ENCODE measurements around the gene STK38L. TPM values are rescaled to one million over a fixed set of nuclear protein-coding genes. Genes with fewer than 3 reads are reported as not detected.

The STK38L gene
- total and polyA plus RNA-seq, 9 of the 15 experiments (the other 6 are each of a cell fraction or from before 2014, with no cell fraction given) = 2.6 to 10.7 (median 6.9) TPM

DNA sequence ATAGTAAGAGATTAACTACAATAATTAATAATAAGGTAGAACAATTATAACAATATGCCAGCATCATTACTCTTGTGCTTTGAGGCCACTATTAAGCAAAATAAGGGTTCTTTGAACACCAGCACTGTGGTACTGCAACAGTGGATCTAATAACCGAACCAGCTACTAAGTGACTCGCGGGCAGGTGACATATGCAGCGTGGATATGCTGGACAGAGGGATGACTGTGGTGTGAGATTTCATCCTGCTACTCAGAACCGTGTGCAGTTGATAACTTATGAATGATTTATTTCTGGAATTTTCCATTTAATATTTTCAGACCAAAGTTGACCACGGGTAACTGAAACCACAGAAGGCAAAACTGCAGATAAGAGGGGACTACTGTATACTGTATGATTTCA, 123.0 kb downstream of the STK38L start:
- in situ Hi-C loops (cut with MboI) (no loop called here), intact Hi-C loops (cut with micrococcal nuclease) (no loop called here)
- H3K9ac ChIP-seq (ENCODE audit: insufficient read depth in 1 of 2, low read depth in 2 of 2, low read length in 2 of 2) = no peak overlapping the region
- DNase-seq (ENCODE audit: extremely low read depth in 1 of 4, low spot score in 3 of 4) (no peak), FAIRE-seq (no peak), ATAC-seq (no peak)
- H3K4me3 ChIP-seq = no peak overlapping the region
- no peaks in the 10 kb centered on the region for H4K20me1 ChIP-seq (replicated peaks; ENCODE audit: control insufficient read depth, insufficient read depth, low read length)
- no peaks in the 10 kb centered on the region for H3K79me2 ChIP-seq (ENCODE audit: control insufficient read depth, insufficient read depth, low read length)
- no TSS peak for BruUV-seq (replicated peaks)
- H3K27ac ChIP-seq (ENCODE audit: extremely low read depth, low read depth, low read length) = no peak overlapping the region
- H3K9me1 ChIP-seq (ENCODE audit: control insufficient read depth, insufficient read depth, low read length) = no peaks in the 10 kb centered on the region
- TF ChIP-seq GTF2A2 (tag; IDR thresholded peaks at IDR 0.05) (no peak), PCBP1 (IDR thresholded peaks at IDR 0.05; ENCODE audit: low read depth, low read length, poor library complexity, severe bottlenecking) (no peak), IFI16 (CRISPR knock-in tag; IDR thresholded peaks at IDR 0.05) (no peak), CEBPZ (IDR thresholded peaks at IDR 0.05; ENCODE audit: borderline replicate concordance, low read depth, low read length) (no peak), HNRNPL (IDR thresholded peaks at IDR 0.05; ENCODE audit: low read depth, low read length) (no peak), ZNF717 (CRISPR knock-in tag; IDR thresholded peaks at IDR 0.05) (no peak), ZKSCAN3 (CRISPR knock-in tag; IDR thresholded peaks at IDR 0.05) (no peak)
- ChIA-PET CTCF (ENCODE audit: low intra/inter-chr PET ratio) (no interaction called here), POLR2A (interaction anchor here (0.7 to 1.1 kb wide), 2 partner anchors 18 to 604 kb away, joined by 3 read pairs; no protein-coding TSS in a partner anchor)
- no peaks in the 10 kb centered on the region for H3K9me3 ChIP-seq (replicated peaks; ENCODE audit: control insufficient read depth, insufficient read depth, low read depth, low read length)
- H3K36me3 ChIP-seq (ENCODE audit: control insufficient read depth, insufficient read depth, low read length) = no peaks in the 10 kb centered on the region
- WGBS (ENCODE audit: insufficient coverage, low coverage, missing lambda C conversion rate) = 0% methylated on average over 6 of the region's 6 CpGs
- no peak overlapping the region for H2AFZ ChIP-seq (ENCODE audit: low read depth, low read length)
- H3K4me1 ChIP-seq (replicated peaks in 1 of 2; ENCODE audit: control insufficient read depth in 2 of 2, insufficient read depth in 2 of 2, low read length in 2 of 2) = no peaks in the 10 kb centered on the region
- no peak overlapping the region for H3K4me2 ChIP-seq (ENCODE audit: insufficient read depth, low read length)
- no peaks in the 10 kb centered on the region; a peak in 1 of 5 replicates for H3K27me3 ChIP-seq (ENCODE audit: control insufficient read depth in 2 of 2, insufficient read depth in 2 of 2, low read length in 2 of 2)

Other genes with a start within 250 kb of the STK38L start
- gene TM7SF3, start 229.9 kb upstream of the STK38L start, total RNA-seq (2014; rRNA removed) = 23.0 and 28.2 TPM in 2 replicates
- 31.5 and 33.5 TPM in 2 replicates for gene TM7SF3, start 229.9 kb upstream of the STK38L start, total RNA-seq (2014; rRNA removed; fragmentation: Illumina TruSeq; extraction: Trizol)
- gene TM7SF3, start 229.9 kb upstream of the STK38L start, total RNA-seq (2015; rRNA removed; fragmentation: Illumina TruSeq; extraction: Trizol) = 30.0 and 33.8 TPM in 2 replicates
- 24.8 and 25.4 TPM in 2 replicates for gene TM7SF3, start 229.9 kb upstream of the STK38L start, total RNA-seq (2021)
- gene TM7SF3, start 229.9 kb upstream of the STK38L start, polyA plus RNA-seq (2011; rRNA removed) = 83.8 and 90.4 TPM in 2 replicates
- 37.1 and 51.5 TPM in 2 replicates for gene TM7SF3, start 229.9 kb upstream of the STK38L start, polyA plus RNA-seq (2014; fragmentation: Illumina TruSeq; extraction: Trizol)
- 1 to 10 TPM; 9.3 to 9.7 TPM for gene TM7SF3, start 229.9 kb upstream of the STK38L start, polyA plus RNA-seq (2014; fragmentation: Nextera tagmentation; extraction: Ambion mirVana)
- 19.9 and 26.5 TPM in 2 replicates for gene TM7SF3, start 229.9 kb upstream of the STK38L start, polyA plus RNA-seq (2014; rRNA removed)
- gene MED21, start 221.7 kb upstream of the STK38L start, total RNA-seq (2014; rRNA removed) = 18.6 and 19.4 TPM in 2 replicates
- gene MED21, start 221.7 kb upstream of the STK38L start, total RNA-seq (2014; rRNA removed; fragmentation: Illumina TruSeq; extraction: Trizol) = 41.5 and 47.2 TPM in 2 replicates
- 33.9 and 38.2 TPM in 2 replicates for gene MED21, start 221.7 kb upstream of the STK38L start, total RNA-seq (2015; rRNA removed; fragmentation: Illumina TruSeq; extraction: Trizol)
- 30.0 and 31.7 TPM in 2 replicates for gene MED21, start 221.7 kb upstream of the STK38L start, total RNA-seq (2021)
- 55.2 and 59.9 TPM in 2 replicates for gene MED21, start 221.7 kb upstream of the STK38L start, polyA plus RNA-seq (2011; rRNA removed)
- gene MED21, start 221.7 kb upstream of the STK38L start, polyA plus RNA-seq (2014; fragmentation: Illumina TruSeq; extraction: Trizol) = 26.4 and 32.7 TPM in 2 replicates
- 10 to 100 TPM; 60.5 to 65.9 TPM for gene MED21, start 221.7 kb upstream of the STK38L start, polyA plus RNA-seq (2014; fragmentation: Nextera tagmentation; extraction: Ambion mirVana)
- 16.3 and 23.3 TPM in 2 replicates for gene MED21, start 221.7 kb upstream of the STK38L start, polyA plus RNA-seq (2014; rRNA removed)
- not detected in 2 replicates for gene C12orf71, start 161.7 kb upstream of the STK38L start, total RNA-seq (2014; rRNA removed)
- not detected in 2 replicates for gene C12orf71, start 161.7 kb upstream of the STK38L start, total RNA-seq (2014; rRNA removed; fragmentation: Illumina TruSeq; extraction: Trizol)
- gene C12orf71, start 161.7 kb upstream of the STK38L start, total RNA-seq (2015; rRNA removed; fragmentation: Illumina TruSeq; extraction: Trizol) = not detected in 2 replicates
- not detected in 2 replicates for gene C12orf71, start 161.7 kb upstream of the STK38L start, total RNA-seq (2021)
- gene C12orf71, start 161.7 kb upstream of the STK38L start, polyA plus RNA-seq (2011; rRNA removed) = not detected in 2 replicates
- not detected in 2 replicates for gene C12orf71, start 161.7 kb upstream of the STK38L start, polyA plus RNA-seq (2014; fragmentation: Illumina TruSeq; extraction: Trizol)
- not detected for gene C12orf71, start 161.7 kb upstream of the STK38L start, polyA plus RNA-seq (2014; fragmentation: Nextera tagmentation; extraction: Ambion mirVana)
- not detected in 2 replicates for gene C12orf71, start 161.7 kb upstream of the STK38L start, polyA plus RNA-seq (2014; rRNA removed)
- 0.16 and 0.50 TPM in 2 replicates for gene BMAL2, start 88.5 kb downstream of the STK38L start, total RNA-seq (2014; rRNA removed)
- 0.62 and 0.70 TPM in 2 replicates for gene BMAL2, start 88.5 kb downstream of the STK38L start, total RNA-seq (2014; rRNA removed; fragmentation: Illumina TruSeq; extraction: Trizol)
- gene BMAL2, start 88.5 kb downstream of the STK38L start, total RNA-seq (2015; rRNA removed; fragmentation: Illumina TruSeq; extraction: Trizol) = 0.45 and 0.72 TPM in 2 replicates
- 0.38 and 0.60 TPM in 2 replicates for gene BMAL2, start 88.5 kb downstream of the STK38L start, total RNA-seq (2021)
- 0.16 and 1.1 TPM in 2 replicates for gene BMAL2, start 88.5 kb downstream of the STK38L start, polyA plus RNA-seq (2011; rRNA removed)
- 0.40 and 0.42 TPM in 2 replicates for gene BMAL2, start 88.5 kb downstream of the STK38L start, polyA plus RNA-seq (2014; fragmentation: Illumina TruSeq; extraction: Trizol)
- gene BMAL2, start 88.5 kb downstream of the STK38L start, polyA plus RNA-seq (2014; fragmentation: Nextera tagmentation; extraction: Ambion mirVana) = under 1 TPM; 0.01 to 0.04 TPM
- 0.13 and 0.17 TPM in 2 replicates for gene BMAL2, start 88.5 kb downstream of the STK38L start, polyA plus RNA-seq (2014; rRNA removed)
- not detected in 2 replicates for gene SMCO2, start 202.4 kb downstream of the STK38L start, total RNA-seq (2014; rRNA removed)
- not detected in 2 replicates for gene SMCO2, start 202.4 kb downstream of the STK38L start, total RNA-seq (2014; rRNA removed; fragmentation: Illumina TruSeq; extraction: Trizol)
- gene SMCO2, start 202.4 kb downstream of the STK38L start, total RNA-seq (2015; rRNA removed; fragmentation: Illumina TruSeq; extraction: Trizol) = not detected in 2 replicates
- not detected in 2 replicates for gene SMCO2, start 202.4 kb downstream of the STK38L start, total RNA-seq (2021)
- not detected in 2 replicates for gene SMCO2, start 202.4 kb downstream of the STK38L start, polyA plus RNA-seq (2011; rRNA removed)
- not detected in 2 replicates for gene SMCO2, start 202.4 kb downstream of the STK38L start, polyA plus RNA-seq (2014; fragmentation: Illumina TruSeq; extraction: Trizol)
- not detected for gene SMCO2, start 202.4 kb downstream of the STK38L start, polyA plus RNA-seq (2014; fragmentation: Nextera tagmentation; extraction: Ambion mirVana)
- not detected in 2 replicates for gene SMCO2, start 202.4 kb downstream of the STK38L start, polyA plus RNA-seq (2014; rRNA removed)

Data from K562 (cell line).